ENCODE results near the gene PCP2. TPM values are rescaled to one million over a fixed set of nuclear protein-coding genes. Genes with fewer than 3 reads are reported as not detected.

Gene PCP2
- total and polyA plus RNA-seq, 2 of the 13 experiments (the other 11 are each of a cell fraction or from before 2014, with no cell fraction given): 0.62 TPM; not detected in 1

- no peaks in the 10 kb centered on the region; the same call in 1 of the 2 replicates for H4K20me1 ChIP-seq (ENCODE audit: insufficient read depth, low read length)
- H3K9me3 ChIP-seq (ENCODE audit: low read length): no peaks in the 10 kb centered on the region
- H3K9ac ChIP-seq (ENCODE audit: insufficient read depth, low read depth, low read length): peak overlapping the region; percentile 85
- H2AFZ ChIP-seq (ENCODE audit: low read length): no peak overlapping the region
- H3K27ac ChIP-seq (ENCODE audit: extremely low read length, insufficient read depth, low read length): peak overlapping the region; percentile 61
- H3K27me3 ChIP-seq (ENCODE audit: control insufficient read depth in 1 of 2, insufficient read depth in 2 of 2, low read length in 2 of 2): no peaks in the 10 kb centered on the region; a peak in 1 of 5 replicates
- H3K4me1 ChIP-seq (ENCODE audit: insufficient read depth, low read length): peaks cover 23% of the 10 kb centered on the region
- BruUV-seq (replicated peaks): TSS peak; percentile 48
- ATAC-seq: peak; percentile 31
- ChIA-PET CTCF (ENCODE audit: low intra/inter-chr PET ratio, low total read pairs) (no interaction called here), POLR2A (interaction anchor here (0.7 to 1.5 kb wide), 3 partner anchors 15 to 43 kb away, joined by 4 to 12 read pairs (median 7); partner anchors contain the start of genes CAMSAP3 and TRAPPC5)
- no peak for DNase-seq (ENCODE audit: low spot score)
- in situ Hi-C loops (cut with HindIII; ENCODE audit: extremely low pct_ligation_motif_present, low pct_unique_long_range_greater_than_20kb) (no loop called here), intact Hi-C loops (cut with micrococcal nuclease; ENCODE audit: unreplicated experiment) (no loop called here)
- FAIRE-seq: no peak
- no peaks in the 10 kb centered on the region; a peak in 1 of 5 replicates for H3K36me3 ChIP-seq (replicated peaks in 1 of 2; ENCODE audit: control insufficient read depth in 1 of 2, insufficient read depth in 2 of 2, low read length in 2 of 2)
- H3K4me3 ChIP-seq (replicated peaks in 1 of 3; ENCODE audit: insufficient read depth in 1 of 3, low read depth in 2 of 3, low read length in 3 of 3): peak overlapping the region; percentile 93 to 96 (median 95)
- peaks cover 7% of the 10 kb centered on the region for H3K79me2 ChIP-seq (ENCODE audit: insufficient read depth, low read length)
- WGBS (ENCODE audit: low lambda C conversion rate): 53% methylated on average over 15 of the region's 30 CpGs
- H3K4me2 ChIP-seq (ENCODE audit: low read depth, low read length): peak overlapping the region; percentile 78
- TF ChIP-seq, protein P1, sequence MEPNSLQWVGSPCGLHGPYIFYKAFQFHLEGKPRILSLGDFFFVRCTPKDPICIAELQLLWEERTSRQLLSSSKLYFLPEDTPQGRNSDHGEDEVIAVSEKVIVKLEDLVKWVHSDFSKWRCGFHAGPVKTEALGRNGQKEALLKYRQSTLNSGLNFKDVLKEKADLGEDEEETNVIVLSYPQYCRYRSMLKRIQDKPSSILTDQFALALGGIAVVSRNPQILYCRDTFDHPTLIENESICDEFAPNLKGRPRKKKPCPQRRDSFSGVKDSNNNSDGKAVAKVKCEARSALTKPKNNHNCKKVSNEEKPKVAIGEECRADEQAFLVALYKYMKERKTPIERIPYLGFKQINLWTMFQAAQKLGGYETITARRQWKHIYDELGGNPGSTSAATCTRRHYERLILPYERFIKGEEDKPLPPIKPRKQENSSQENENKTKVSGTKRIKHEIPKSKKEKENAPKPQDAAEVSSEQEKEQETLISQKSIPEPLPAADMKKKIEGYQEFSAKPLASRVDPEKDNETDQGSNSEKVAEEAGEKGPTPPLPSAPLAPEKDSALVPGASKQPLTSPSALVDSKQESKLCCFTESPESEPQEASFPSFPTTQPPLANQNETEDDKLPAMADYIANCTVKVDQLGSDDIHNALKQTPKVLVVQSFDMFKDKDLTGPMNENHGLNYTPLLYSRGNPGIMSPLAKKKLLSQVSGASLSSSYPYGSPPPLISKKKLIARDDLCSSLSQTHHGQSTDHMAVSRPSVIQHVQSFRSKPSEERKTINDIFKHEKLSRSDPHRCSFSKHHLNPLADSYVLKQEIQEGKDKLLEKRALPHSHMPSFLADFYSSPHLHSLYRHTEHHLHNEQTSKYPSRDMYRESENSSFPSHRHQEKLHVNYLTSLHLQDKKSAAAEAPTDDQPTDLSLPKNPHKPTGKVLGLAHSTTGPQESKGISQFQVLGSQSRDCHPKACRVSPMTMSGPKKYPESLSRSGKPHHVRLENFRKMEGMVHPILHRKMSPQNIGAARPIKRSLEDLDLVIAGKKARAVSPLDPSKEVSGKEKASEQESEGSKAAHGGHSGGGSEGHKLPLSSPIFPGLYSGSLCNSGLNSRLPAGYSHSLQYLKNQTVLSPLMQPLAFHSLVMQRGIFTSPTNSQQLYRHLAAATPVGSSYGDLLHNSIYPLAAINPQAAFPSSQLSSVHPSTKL (CRISPR knock-in tag; IDR thresholded peaks at IDR 0.05): no peak
- TF ChIP-seq MEIS2 (CRISPR knock-in tag; IDR thresholded peaks at IDR 0.05): no peak
- TF ChIP-seq ZNF281 (CRISPR knock-in tag; IDR thresholded peaks at IDR 0.05; ENCODE audit: borderline replicate concordance): 0 out of 2 replicates have a peak, but pooled peaks have one; percentile 31
- TF ChIP-seq HNF4A (CRISPR knock-in tag; IDR thresholded peaks at IDR 0.05): peak; percentile 20; the same call in 1 of the 2 replicates
- TF ChIP-seq HNF4G (IDR thresholded peaks at IDR 0.05; ENCODE audit: borderline replicate concordance, low read depth, low read length): peak; percentile 4; the same call in 1 of the 2 replicates
- TF ChIP-seq HNF4G (CRISPR knock-in tag; IDR thresholded peaks at IDR 0.05; ENCODE audit: borderline replicate concordance, low read depth): no peak
- peak; percentile 91; the same call in 1 of the 2 replicates for TF ChIP-seq ZNF777 (CRISPR knock-in tag; IDR thresholded peaks at IDR 0.05)
- 0 out of 2 replicates have a peak, but pooled peaks have one; percentile 25 for TF ChIP-seq HNF1B (CRISPR knock-in tag; IDR thresholded peaks at IDR 0.05)
- TF ChIP-seq CHD4 (IDR thresholded peaks at IDR 0.05; ENCODE audit: borderline replicate concordance, low read length): 0 out of 2 replicates have a peak, but pooled peaks have one; percentile 52
- TF ChIP-seq DMAP1 (CRISPR knock-in tag; IDR thresholded peaks at IDR 0.05): 0 out of 2 replicates have a peak, but pooled peaks have one; percentile 22
- TF ChIP-seq POLR2A (IDR thresholded peaks at IDR 0.05; ENCODE audit: insufficient read depth in 1 of 2, low read depth in 2 of 2, low read length in 2 of 2): 0 out of 4 replicates have a peak, but pooled peaks of 1 of the 2 experiments have one; percentile 3
- 0 out of 2 replicates have a peak, but pooled peaks have one; percentile 19 for TF ChIP-seq ETV5 (CRISPR knock-in tag; IDR thresholded peaks at IDR 0.05; ENCODE audit: borderline replicate concordance)
- TF ChIP-seq ZSCAN31 (CRISPR knock-in tag; IDR thresholded peaks at IDR 0.05; ENCODE audit: low read depth): no peak
Observed at GRCh38 chr19:7637374-7638256, 4.1 kb upstream of the PCP2 start.
